Vagina (tissue), 2 donors: ENCODE results near the gene FBXO28. TPM values are rescaled to one million over a fixed set of nuclear protein-coding genes. Genes with fewer than 3 reads are reported as not detected.
A peak's percentile ranks its signal among the peaks of the same experiment; 100 is the strongest.

Source experiments
- DNase-seq, 2 donors: peaks; one replicate each; pipeline ENCODE4 v3.0.0-alpha.2; 2017; ENCODE audit errors: extremely low spot score in 2 of 2
- H3K27ac ChIP-seq: fragments of 200-600 bp; sonication (generic); one replicate; pipeline ENCODE4 v1.5.1; 2019
- H3K27me3 ChIP-seq: fragments of 200-600 bp; sonication (generic); one replicate; pipeline ENCODE4 v1.5.1; 2019
- H3K36me3 ChIP-seq, 2 donors: fragments of 200-600 bp; sonication (generic); one replicate each; pipeline ENCODE4 v1.5.1; 2017 to 2019
- H3K4me1 ChIP-seq: fragments of 200-600 bp; sonication (generic); one replicate; pipeline ENCODE4 v1.5.1; 2019
- H3K4me3 ChIP-seq, 2 donors: fragments of 200-600 bp; sonication (generic); 1 replicate in 1 of 2; 2 replicates in 1 of 2; pipeline ENCODE4 v1.5.1; 2016 to 2019
- H3K9me3 ChIP-seq: fragments of 200-600 bp; sonication (generic); one replicate; pipeline ENCODE4 v1.5.1; 2019
- POLR2A ChIP-seq, 2 donors: fragments of 450-650 bp; IDR thresholded peaks; one replicate each; pipeline ENCODE4 v1.6.1; 2017; ENCODE audit warnings: antibody characterized with exemption in 2 of 2, mild to moderate bottlenecking in 2 of 2, moderate library complexity in 2 of 2
- POLR2AphosphoS5 ChIP-seq, 2 donors: sonication (generic); formaldehyde crosslinking; IDR thresholded peaks; one replicate each; pipeline ENCODE4 v1.9.0; 2017; ENCODE audit warnings: antibody characterized with exemption in 2 of 2, mild to moderate bottlenecking in 2 of 2, low read depth in 1 of 2; ENCODE audit not compliant: insufficient read depth in 1 of 2
- intact Hi-C: fragments of 100-400 bp; cut with DNase I; formaldehyde crosslinking; loops from one replicate; pipeline ENCODE4 v1.15.1; 2023
- total RNA-seq: library from RNA; depleted of rRNA; stranded (reverse); fragments of >200 nt; gene quantifications from one replicate; pipeline ENCODE4 v1.2.3, GENCODE V29; 2016
- TF ChIP-seq, protein P1 (sequence below), 3 experiments: fragments of 450-650 bp in 2 of 3; fragments of 200-600 bp in 1 of 3; sonication (generic) in 1 of 3; IDR thresholded peaks; one replicate each; pipeline ENCODE4 v1.5.1; 2017 to 2019; ENCODE audit warnings: antibody characterized with exemption in 3 of 3, mild to moderate bottlenecking in 2 of 3, moderate library complexity in 2 of 3

Gene FBXO28
- total RNA-seq, 1 donor from 2014 or later: 20.1 TPM

DNA sequence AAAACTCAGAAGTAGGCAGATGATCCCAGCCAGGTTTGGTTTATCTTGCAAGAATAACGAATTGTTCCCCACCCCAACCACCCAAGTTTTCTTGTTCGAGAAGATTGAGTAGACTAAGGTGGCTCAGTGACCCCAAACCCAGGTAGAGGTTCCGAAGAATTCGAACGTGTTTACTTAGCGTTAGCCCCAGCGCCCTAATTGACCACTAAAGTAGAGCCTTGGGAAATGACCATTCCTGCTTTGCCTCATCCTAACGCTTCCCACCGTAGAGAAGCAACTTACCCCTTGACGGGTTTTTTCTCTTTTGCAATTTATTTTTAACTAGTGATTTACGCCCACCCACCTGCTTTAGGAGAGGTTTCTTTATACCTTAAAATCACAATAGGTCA is 870 bp downstream of the FBXO28 start:
- DNase-seq: no peak
- no peaks in the 10 kb centered on the region for H3K9me3 ChIP-seq

DNA sequence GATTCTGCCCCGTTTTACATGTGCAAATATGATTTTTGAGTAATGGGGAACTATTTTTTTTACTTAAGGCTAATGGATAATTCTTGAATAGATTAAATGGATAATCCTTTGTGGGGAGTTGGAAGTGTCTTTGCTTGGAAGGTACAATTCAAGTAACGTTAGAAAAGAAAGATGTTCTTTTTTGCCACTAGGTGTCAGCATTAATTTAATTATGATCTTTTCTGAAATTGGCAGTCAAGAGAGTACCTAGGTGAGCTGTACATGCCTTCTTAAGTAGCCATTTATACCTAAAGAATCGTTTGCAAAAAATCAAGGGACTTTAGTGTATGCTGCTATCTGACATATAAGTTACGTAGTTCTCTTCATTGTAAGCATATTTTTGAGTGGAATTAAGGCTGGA is 2.2 kb downstream of the FBXO28 start:
- H3K4me3 ChIP-seq: no peak overlapping the region
- H3K27me3 ChIP-seq: no peaks in the 10 kb centered on the region
- H3K9me3 ChIP-seq: no peaks in the 10 kb centered on the region
- intact Hi-C loops: loop anchor here (5.0 to 10.0 kb wide), 2 partner anchors 239 to 341 kb away; partner anchors contain the start of gene CNIH4
- no peak for DNase-seq
- no peak overlapping the region for H3K27ac ChIP-seq
- peaks cover 28% of the 10 kb centered on the region for H3K4me1 ChIP-seq
- TF ChIP-seq POLR2AphosphoS5 (IDR thresholded peaks at IDR 0.05; ENCODE audit: insufficient read depth in 1 of 2, low read depth in 1 of 2): peak in 1 of 2 donors; percentile 14
- TF ChIP-seq, protein P1, sequence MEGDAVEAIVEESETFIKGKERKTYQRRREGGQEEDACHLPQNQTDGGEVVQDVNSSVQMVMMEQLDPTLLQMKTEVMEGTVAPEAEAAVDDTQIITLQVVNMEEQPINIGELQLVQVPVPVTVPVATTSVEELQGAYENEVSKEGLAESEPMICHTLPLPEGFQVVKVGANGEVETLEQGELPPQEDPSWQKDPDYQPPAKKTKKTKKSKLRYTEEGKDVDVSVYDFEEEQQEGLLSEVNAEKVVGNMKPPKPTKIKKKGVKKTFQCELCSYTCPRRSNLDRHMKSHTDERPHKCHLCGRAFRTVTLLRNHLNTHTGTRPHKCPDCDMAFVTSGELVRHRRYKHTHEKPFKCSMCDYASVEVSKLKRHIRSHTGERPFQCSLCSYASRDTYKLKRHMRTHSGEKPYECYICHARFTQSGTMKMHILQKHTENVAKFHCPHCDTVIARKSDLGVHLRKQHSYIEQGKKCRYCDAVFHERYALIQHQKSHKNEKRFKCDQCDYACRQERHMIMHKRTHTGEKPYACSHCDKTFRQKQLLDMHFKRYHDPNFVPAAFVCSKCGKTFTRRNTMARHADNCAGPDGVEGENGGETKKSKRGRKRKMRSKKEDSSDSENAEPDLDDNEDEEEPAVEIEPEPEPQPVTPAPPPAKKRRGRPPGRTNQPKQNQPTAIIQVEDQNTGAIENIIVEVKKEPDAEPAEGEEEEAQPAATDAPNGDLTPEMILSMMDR (IDR thresholded peaks at IDR 0.05): peak; percentile 50 to 63 (median 51)
- no peak for TF ChIP-seq POLR2A (IDR thresholded peaks at IDR 0.05)
- H3K36me3 ChIP-seq: no peaks in the 10 kb centered on the region

More for the DNA sequence above, 870 bp downstream of the FBXO28 start:
- TF ChIP-seq, protein P1 (IDR thresholded peaks at IDR 0.05): no peak
- TF ChIP-seq POLR2A (IDR thresholded peaks at IDR 0.05) (no peak), POLR2AphosphoS5 (IDR thresholded peaks at IDR 0.05; ENCODE audit: insufficient read depth in 1 of 2, low read depth in 1 of 2) (no peak)
- Histone ChIP-seq H3K36me3 (no peaks in the 10 kb centered on the region), H3K27ac (peak overlapping the region; percentile 86), H3K4me3 (peak overlapping the region; percentile 65 to 94), H3K4me1 (peaks cover 28% of the 10 kb centered on the region), H3K27me3 (no peaks in the 10 kb centered on the region)
- intact Hi-C loops: loop anchor here (5.0 to 10.0 kb wide), 2 partner anchors 240 to 343 kb away; partner anchors contain the start of gene CNIH4

DNA sequence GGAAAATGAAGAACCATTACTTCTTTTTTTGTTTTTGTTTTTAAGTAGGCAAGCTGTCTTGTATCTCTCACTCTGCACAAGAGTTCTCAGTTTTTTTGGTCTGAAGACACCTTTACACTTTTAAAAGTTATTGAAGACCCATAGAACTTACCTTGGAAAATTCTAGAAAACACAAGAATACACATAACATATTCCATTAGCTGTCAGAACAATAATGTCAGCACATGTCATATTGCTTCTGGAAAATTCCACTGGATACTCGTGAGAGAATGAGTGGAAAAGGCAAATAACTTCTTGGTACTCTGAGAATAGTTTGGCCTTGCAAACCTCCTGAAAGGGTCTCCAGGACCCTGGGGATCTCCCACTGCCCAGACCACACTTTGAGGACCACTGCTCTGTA is 4.8 kb downstream of the FBXO28 start:
- intact Hi-C loops: loop anchor here (5.0 to 10.0 kb wide), 2 partner anchors 236 to 339 kb away; partner anchors contain the start of gene CNIH4
- H3K27ac ChIP-seq: no peak overlapping the region
- TF ChIP-seq POLR2AphosphoS5 (IDR thresholded peaks at IDR 0.05; ENCODE audit: insufficient read depth in 1 of 2, low read depth in 1 of 2) (no peak), POLR2A (IDR thresholded peaks at IDR 0.05) (no peak)
- TF ChIP-seq, protein P1 (IDR thresholded peaks at IDR 0.05): no peak

DNA sequence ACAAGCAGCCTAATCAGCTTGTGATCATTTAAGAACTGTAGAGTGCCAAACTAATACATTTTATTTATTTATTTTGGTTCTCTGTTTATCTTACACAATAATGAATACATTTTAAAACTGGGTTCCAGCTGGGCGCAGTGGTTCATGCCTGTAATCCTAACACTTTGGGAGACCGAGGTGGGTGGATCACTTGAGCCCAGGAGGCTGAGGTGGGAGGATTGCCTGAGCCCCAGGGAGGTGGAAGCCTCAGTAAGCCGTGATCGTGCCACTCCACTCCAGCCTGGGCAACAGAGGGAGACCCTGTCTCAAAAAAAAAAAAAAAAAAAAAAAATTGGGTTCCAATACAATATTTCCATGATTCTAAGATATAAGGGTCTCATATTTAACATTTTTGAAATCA is 9.2 kb downstream of the FBXO28 start:
- no peak overlapping the region for H3K27ac ChIP-seq
- no peak for TF ChIP-seq POLR2A (IDR thresholded peaks at IDR 0.05)
- TF ChIP-seq, protein P1 (IDR thresholded peaks at IDR 0.05): no peak
- TF ChIP-seq POLR2AphosphoS5 (IDR thresholded peaks at IDR 0.05; ENCODE audit: insufficient read depth in 1 of 2, low read depth in 1 of 2): no peak
- no peaks in the 10 kb centered on the region for H3K36me3 ChIP-seq
- H3K27me3 ChIP-seq: no peaks in the 10 kb centered on the region
- DNase-seq: no peak
- intact Hi-C loops: no loop called here
- no peaks in the 10 kb centered on the region for H3K9me3 ChIP-seq
- H3K4me3 ChIP-seq: no peak overlapping the region
- peaks cover 9% of the 10 kb centered on the region for H3K4me1 ChIP-seq

More for the DNA sequence above, 4.8 kb downstream of the FBXO28 start:
- peaks cover 34% of the 10 kb centered on the region for H3K4me1 ChIP-seq
- H3K9me3 ChIP-seq: no peaks in the 10 kb centered on the region
- no peak for DNase-seq
- no peak overlapping the region for H3K4me3 ChIP-seq
- H3K36me3 ChIP-seq: no peaks in the 10 kb centered on the region
- no peaks in the 10 kb centered on the region for H3K27me3 ChIP-seq

DNA sequence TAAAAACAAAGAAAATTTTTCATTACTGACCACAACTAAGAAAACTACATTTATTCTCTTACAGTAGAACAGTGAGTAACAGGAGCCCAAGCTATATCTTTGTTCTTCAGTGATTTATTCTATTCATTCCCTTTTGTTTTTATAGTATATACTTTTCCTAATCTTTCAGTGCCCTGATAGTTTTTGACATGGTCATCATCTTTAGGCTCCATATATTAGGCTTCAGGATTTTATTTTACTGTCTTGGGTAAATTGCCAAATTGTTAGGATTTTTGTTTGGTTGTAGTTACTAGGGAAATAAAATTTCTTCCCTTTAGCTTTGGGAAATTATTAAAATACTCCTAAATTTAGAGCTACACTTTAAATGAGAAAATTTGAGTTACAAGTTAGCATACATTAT is 10.3 kb downstream of the FBXO28 start:
- no peak for DNase-seq
- no peaks in the 10 kb centered on the region for H3K36me3 ChIP-seq
- H3K4me3 ChIP-seq: no peak overlapping the region
- TF ChIP-seq POLR2AphosphoS5 (IDR thresholded peaks at IDR 0.05; ENCODE audit: insufficient read depth in 1 of 2, low read depth in 1 of 2): no peak
- no peak overlapping the region for H3K27ac ChIP-seq
- no peaks in the 10 kb centered on the region for H3K9me3 ChIP-seq
- no peaks in the 10 kb centered on the region for H3K27me3 ChIP-seq
- intact Hi-C loops: no loop called here
- peaks cover 9% of the 10 kb centered on the region for H3K4me1 ChIP-seq
